ENCODE data around the gene FLNB.

Gene FLNB

GRCh38 chr3:58044691-58045483 is 36.7 kb downstream of the FLNB start:
- Histone ChIP-seq H3K36me3 (ENCODE audit: control insufficient read depth in 2 of 2, insufficient read depth in 1 of 2, low read length in 2 of 2) (no peaks in the 10 kb centered on the region), H3K9me3 (ENCODE audit: control insufficient read depth, insufficient read depth, low read depth, low read length) (no peaks in the 10 kb centered on the region), H3K27ac (ENCODE audit: extremely low read depth, low read depth, low read length) (no peak overlapping the region), H3K4me1 (ENCODE audit: control insufficient read depth, insufficient read depth, low read length) (peaks cover 14% of the 10 kb centered on the region), H3K4me3 (ENCODE audit: low read depth, low read length) (no peak overlapping the region)
- no peak for TF ChIP-seq ZBTB8A (tag by site-specific recombination; IDR thresholded peaks at IDR 0.05)
- no peak for TF ChIP-seq ZNF513 (tag by site-specific recombination; IDR thresholded peaks at IDR 0.05)
- TF ChIP-seq ZNF24 (tag by site-specific recombination; IDR thresholded peaks at IDR 0.05) = no peak
- TF ChIP-seq ZNF510 (tag by site-specific recombination; IDR thresholded peaks at IDR 0.05; ENCODE audit: insufficient replicate concordance) = no peak
- TF ChIP-seq ZNF2 (tag by site-specific recombination; IDR thresholded peaks at IDR 0.05) = no peak
- no peak for TF ChIP-seq ZNF132 (tag by site-specific recombination; IDR thresholded peaks at IDR 0.05; ENCODE audit: borderline replicate concordance)
- no peak for TF ChIP-seq HOXA7 (CRISPR knock-in tag; IDR thresholded peaks at IDR 0.05; ENCODE audit: borderline replicate concordance)
- no peak for TF ChIP-seq PRDM6 (tag by site-specific recombination; IDR thresholded peaks at IDR 0.05)
- TF ChIP-seq ZNF350 (tag by site-specific recombination; IDR thresholded peaks at IDR 0.05) = no peak
- POLR2A ChIA-PET = no interaction called here
- CTCF ChIA-PET = no interaction called here

GRCh38 chr3:58047826-58048225 is 39.6 kb downstream of the FLNB start:
- ChIA-PET POLR2A (interaction anchor here (0.8 kb wide), 1 partner anchor 29 kb away, joined by 3 read pairs; no protein-coding TSS in a partner anchor), CTCF (no interaction called here)
- Histone ChIP-seq H3K4me3 (ENCODE audit: low read depth, low read length) (no peak overlapping the region), H3K9me3 (ENCODE audit: control insufficient read depth, insufficient read depth, low read depth, low read length) (no peaks in the 10 kb centered on the region), H3K4me1 (ENCODE audit: control insufficient read depth, insufficient read depth, low read length) (peaks cover 13% of the 10 kb centered on the region), H3K27ac (ENCODE audit: extremely low read depth, low read depth, low read length) (no peak overlapping the region), H3K36me3 (ENCODE audit: control insufficient read depth in 2 of 2, insufficient read depth in 1 of 2, low read length in 2 of 2) (no peaks in the 10 kb centered on the region)
- TF ChIP-seq TRIM28 (IDR thresholded peaks at IDR 0.05; ENCODE audit: borderline replicate concordance, low read length) (no peak), ZFHX2 (tag by site-specific recombination; conservative IDR thresholded peaks at IDR 0.05) (no peak), ZNF24 (tag by site-specific recombination; IDR thresholded peaks at IDR 0.05) (no peak), KLF16 (tag by site-specific recombination; IDR thresholded peaks at IDR 0.05) (no peak), ZNF664 (tag by site-specific recombination; IDR thresholded peaks at IDR 0.05) (no peak), ZBTB21 (tag by site-specific recombination; IDR thresholded peaks at IDR 0.05) (no peak), ZNF785 (tag by site-specific recombination; IDR thresholded peaks at IDR 0.05) (no peak), PRDM10 (tag by site-specific recombination; IDR thresholded peaks at IDR 0.05) (no peak), ZNF501 (tag by site-specific recombination; IDR thresholded peaks at IDR 0.05) (no peak), ZNF48 (tag by site-specific recombination; IDR thresholded peaks at IDR 0.05) (no peak), SP7 (tag by site-specific recombination; IDR thresholded peaks at IDR 0.05) (no peak), ZNF560 (tag by site-specific recombination; IDR thresholded peaks at IDR 0.05; ENCODE audit: borderline replicate concordance) (no peak), FEZF1 (tag by site-specific recombination; IDR thresholded peaks at IDR 0.05) (no peak), ZNF354C (tag by site-specific recombination; IDR thresholded peaks at IDR 0.05; ENCODE audit: borderline replicate concordance, low read depth) (no peak), ZNF121 (tag by site-specific recombination; IDR thresholded peaks at IDR 0.05) (no peak), ZBTB6 (tag by site-specific recombination; IDR thresholded peaks at IDR 0.05) (no peak)

Measured in HEK293 (cell line).